ENCODE measurements around the gene LAS1L.
"Not testable (repeated sequence)": the region's sequence is repeated elsewhere in the genome, so short reads cannot be mapped to it uniquely, and the experiment has no call there.

The LAS1L gene

GRCh38 chrX:65519530-65519929 lies 15.1 kb downstream of the LAS1L start:
- H3K36me3 ChIP-seq (ENCODE audit: control insufficient read depth, insufficient read depth, low read length) = peaks cover 45% of the 10 kb centered on the region
- H3K4me1 ChIP-seq (ENCODE audit: control insufficient read depth, insufficient read depth, low read length, poor library complexity, severe bottlenecking); H3K27me3 ChIP-seq (replicated peaks; ENCODE audit: control insufficient read depth, insufficient read depth, low read length, poor library complexity, severe bottlenecking); H3K27ac ChIP-seq (ENCODE audit: insufficient read depth, low read length, poor library complexity, severe bottlenecking); H3K4me3 ChIP-seq (ENCODE audit: insufficient read depth, low read depth, low read length, poor library complexity, severe bottlenecking); H3K9me3 ChIP-seq (ENCODE audit: control insufficient read depth, low read length); DNase-seq: not testable (repeated sequence)

GRCh38 chrX:65518980-65519379 lies 15.6 kb downstream of the LAS1L start:
- not testable (repeated sequence) for H3K9me3 ChIP-seq (ENCODE audit: control insufficient read depth, low read length); H3K27me3 ChIP-seq (replicated peaks; ENCODE audit: control insufficient read depth, insufficient read depth, low read length, poor library complexity, severe bottlenecking); H3K27ac ChIP-seq (ENCODE audit: insufficient read depth, low read length, poor library complexity, severe bottlenecking); DNase-seq; H3K4me3 ChIP-seq (ENCODE audit: insufficient read depth, low read depth, low read length, poor library complexity, severe bottlenecking); H3K4me1 ChIP-seq (ENCODE audit: control insufficient read depth, insufficient read depth, low read length, poor library complexity, severe bottlenecking)
- peaks cover 44% of the 10 kb centered on the region for H3K36me3 ChIP-seq (ENCODE audit: control insufficient read depth, insufficient read depth, low read length)

- Histone ChIP-seq H3K4me1 (ENCODE audit: control insufficient read depth, insufficient read depth, low read length, poor library complexity, severe bottlenecking) (no peaks in the 10 kb centered on the region), H3K27me3 (replicated peaks; ENCODE audit: control insufficient read depth, insufficient read depth, low read length, poor library complexity, severe bottlenecking) (no peaks in the 10 kb centered on the region), H3K36me3 (ENCODE audit: control insufficient read depth, insufficient read depth, low read length) (peaks cover 35% of the 10 kb centered on the region), H3K4me3 (ENCODE audit: insufficient read depth, low read depth, low read length, poor library complexity, severe bottlenecking) (no peak overlapping the region), H3K9me3 (ENCODE audit: control insufficient read depth, low read length) (no peaks in the 10 kb centered on the region), H3K27ac (ENCODE audit: insufficient read depth, low read length, poor library complexity, severe bottlenecking) (no peak overlapping the region)
- no peak for DNase-seq
Measured at GRCh38 chrX:65517923-65518322, 16.7 kb downstream of the LAS1L start.

- no peaks in the 10 kb centered on the region for H3K9me3 ChIP-seq (ENCODE audit: control insufficient read depth, low read length)
- H3K4me1 ChIP-seq (ENCODE audit: control insufficient read depth, insufficient read depth, low read length, poor library complexity, severe bottlenecking) = no peaks in the 10 kb centered on the region
- H3K27me3 ChIP-seq (replicated peaks; ENCODE audit: control insufficient read depth, insufficient read depth, low read length, poor library complexity, severe bottlenecking) = no peaks in the 10 kb centered on the region
- no peak overlapping the region for H3K27ac ChIP-seq (ENCODE audit: insufficient read depth, low read length, poor library complexity, severe bottlenecking)
- no peak overlapping the region for H3K4me3 ChIP-seq (ENCODE audit: insufficient read depth, low read depth, low read length, poor library complexity, severe bottlenecking)
- no peak for DNase-seq
- peaks cover 28% of the 10 kb centered on the region for H3K36me3 ChIP-seq (ENCODE audit: control insufficient read depth, insufficient read depth, low read length)
Measured at GRCh38 chrX:65516756-65517155, 17.8 kb downstream of the LAS1L start.

- H3K27me3 ChIP-seq (replicated peaks; ENCODE audit: control insufficient read depth, insufficient read depth, low read length, poor library complexity, severe bottlenecking) = no peaks in the 10 kb centered on the region
- no peak overlapping the region for H3K27ac ChIP-seq (ENCODE audit: insufficient read depth, low read length, poor library complexity, severe bottlenecking)
- no peak overlapping the region for H3K4me3 ChIP-seq (ENCODE audit: insufficient read depth, low read depth, low read length, poor library complexity, severe bottlenecking)
- no peak for DNase-seq
- peaks cover 19% of the 10 kb centered on the region for H3K36me3 ChIP-seq (ENCODE audit: control insufficient read depth, insufficient read depth, low read length)
- H3K4me1 ChIP-seq (ENCODE audit: control insufficient read depth, insufficient read depth, low read length, poor library complexity, severe bottlenecking) = no peaks in the 10 kb centered on the region
- H3K9me3 ChIP-seq (ENCODE audit: control insufficient read depth, low read length) = no peaks in the 10 kb centered on the region
Measured at GRCh38 chrX:65513610-65514009, 21.0 kb downstream of the LAS1L start.

- H3K36me3 ChIP-seq (ENCODE audit: control insufficient read depth, insufficient read depth, low read length) = peaks cover 7% of the 10 kb centered on the region
- no peak overlapping the region for H3K27ac ChIP-seq (ENCODE audit: insufficient read depth, low read length, poor library complexity, severe bottlenecking)
- H3K9me3 ChIP-seq (ENCODE audit: control insufficient read depth, low read length) = no peaks in the 10 kb centered on the region
- H3K27me3 ChIP-seq (replicated peaks; ENCODE audit: control insufficient read depth, insufficient read depth, low read length, poor library complexity, severe bottlenecking) = no peaks in the 10 kb centered on the region
- no peaks in the 10 kb centered on the region for H3K4me1 ChIP-seq (ENCODE audit: control insufficient read depth, insufficient read depth, low read length, poor library complexity, severe bottlenecking)
- no peak for DNase-seq
- H3K4me3 ChIP-seq (ENCODE audit: insufficient read depth, low read depth, low read length, poor library complexity, severe bottlenecking) = no peak overlapping the region
Measured at GRCh38 chrX:65509400-65509799, 25.2 kb downstream of the LAS1L start.

- Histone ChIP-seq H3K4me1 (ENCODE audit: control insufficient read depth, insufficient read depth, low read length, poor library complexity, severe bottlenecking) (no peaks in the 10 kb centered on the region), H3K36me3 (ENCODE audit: control insufficient read depth, insufficient read depth, low read length) (peaks cover 5% of the 10 kb centered on the region), H3K27ac (ENCODE audit: insufficient read depth, low read length, poor library complexity, severe bottlenecking) (no peak overlapping the region), H3K9me3 (ENCODE audit: control insufficient read depth, low read length) (no peaks in the 10 kb centered on the region), H3K4me3 (ENCODE audit: insufficient read depth, low read depth, low read length, poor library complexity, severe bottlenecking) (no peak overlapping the region), H3K27me3 (replicated peaks; ENCODE audit: control insufficient read depth, insufficient read depth, low read length, poor library complexity, severe bottlenecking) (no peaks in the 10 kb centered on the region)
- DNase-seq = no peak
Measured at GRCh38 chrX:65508851-65509250, 25.7 kb downstream of the LAS1L start.

- no peak for DNase-seq
Measured at GRCh38 chrX:65502618-65503017, 32.0 kb downstream of the LAS1L start.

GRCh38 chrX:65493431-65493830 lies 41.2 kb downstream of the LAS1L start:
- DNase-seq = no peak
- no peaks in the 10 kb centered on the region for H3K4me1 ChIP-seq (ENCODE audit: control insufficient read depth, insufficient read depth, low read length, poor library complexity, severe bottlenecking)
- H3K9me3 ChIP-seq (ENCODE audit: control insufficient read depth, low read length) = no peaks in the 10 kb centered on the region
- no peaks in the 10 kb centered on the region for H3K36me3 ChIP-seq (ENCODE audit: control insufficient read depth, insufficient read depth, low read length)
- no peak overlapping the region for H3K4me3 ChIP-seq (ENCODE audit: insufficient read depth, low read depth, low read length, poor library complexity, severe bottlenecking)
- no peaks in the 10 kb centered on the region for H3K27me3 ChIP-seq (replicated peaks; ENCODE audit: control insufficient read depth, insufficient read depth, low read length, poor library complexity, severe bottlenecking)
- no peak overlapping the region for H3K27ac ChIP-seq (ENCODE audit: insufficient read depth, low read length, poor library complexity, severe bottlenecking)

More at GRCh38 chrX:65502618-65503017, 32.0 kb downstream of the LAS1L start:
- Histone ChIP-seq H3K27ac (ENCODE audit: insufficient read depth, low read length, poor library complexity, severe bottlenecking) (no peak overlapping the region), H3K4me3 (ENCODE audit: insufficient read depth, low read depth, low read length, poor library complexity, severe bottlenecking) (no peak overlapping the region), H3K4me1 (ENCODE audit: control insufficient read depth, insufficient read depth, low read length, poor library complexity, severe bottlenecking) (no peaks in the 10 kb centered on the region), H3K36me3 (ENCODE audit: control insufficient read depth, insufficient read depth, low read length) (no peaks in the 10 kb centered on the region), H3K27me3 (replicated peaks; ENCODE audit: control insufficient read depth, insufficient read depth, low read length, poor library complexity, severe bottlenecking) (no peaks in the 10 kb centered on the region), H3K9me3 (ENCODE audit: control insufficient read depth, low read length) (no peaks in the 10 kb centered on the region)

GRCh38 chrX:65491620-65492019 lies 43.0 kb downstream of the LAS1L start:
- no peak overlapping the region for H3K27ac ChIP-seq (ENCODE audit: insufficient read depth, low read length, poor library complexity, severe bottlenecking)
- no peaks in the 10 kb centered on the region for H3K36me3 ChIP-seq (ENCODE audit: control insufficient read depth, insufficient read depth, low read length)
- H3K4me3 ChIP-seq (ENCODE audit: insufficient read depth, low read depth, low read length, poor library complexity, severe bottlenecking) = no peak overlapping the region
- H3K4me1 ChIP-seq (ENCODE audit: control insufficient read depth, insufficient read depth, low read length, poor library complexity, severe bottlenecking) = no peaks in the 10 kb centered on the region
- no peaks in the 10 kb centered on the region for H3K9me3 ChIP-seq (ENCODE audit: control insufficient read depth, low read length)
- DNase-seq = no peak
- H3K27me3 ChIP-seq (replicated peaks; ENCODE audit: control insufficient read depth, insufficient read depth, low read length, poor library complexity, severe bottlenecking) = no peaks in the 10 kb centered on the region

GRCh38 chrX:65488495-65488894 lies 46.1 kb downstream of the LAS1L start:
- no peaks in the 10 kb centered on the region for H3K36me3 ChIP-seq (ENCODE audit: control insufficient read depth, insufficient read depth, low read length)
- no peak overlapping the region for H3K4me3 ChIP-seq (ENCODE audit: insufficient read depth, low read depth, low read length, poor library complexity, severe bottlenecking)
- H3K27ac ChIP-seq (ENCODE audit: insufficient read depth, low read length, poor library complexity, severe bottlenecking) = no peak overlapping the region
- no peaks in the 10 kb centered on the region for H3K9me3 ChIP-seq (ENCODE audit: control insufficient read depth, low read length)
- no peaks in the 10 kb centered on the region for H3K4me1 ChIP-seq (ENCODE audit: control insufficient read depth, insufficient read depth, low read length, poor library complexity, severe bottlenecking)
- DNase-seq = no peak
- H3K27me3 ChIP-seq (replicated peaks; ENCODE audit: control insufficient read depth, insufficient read depth, low read length, poor library complexity, severe bottlenecking) = no peaks in the 10 kb centered on the region

All from effector memory CD4-positive, alpha-beta T cell (primary cell).